Activated CD4-positive, CD25-positive, alpha-beta regulatory T cell treated with anti-CD3 and anti-CD28 coated beads, Interleukin-2, amount 50 U/mL, for 24 hours (primary cell): ENCODE measurements around the gene OTOA.
"Not testable (repeated sequence)": the region's sequence is repeated elsewhere in the genome, so short reads cannot be mapped to it uniquely, and the experiment has no call there.

Source experiments
- ATAC-seq, 2 donors: fragments of 150-1000 bp; cut with Tn5 transposase; one replicate each; pipeline ENCODE4 v1.10.0; 2021; ENCODE audit warnings: mild to moderate bottlenecking in 1 of 2, moderate library complexity in 1 of 2

OTOA gene

DNA sequence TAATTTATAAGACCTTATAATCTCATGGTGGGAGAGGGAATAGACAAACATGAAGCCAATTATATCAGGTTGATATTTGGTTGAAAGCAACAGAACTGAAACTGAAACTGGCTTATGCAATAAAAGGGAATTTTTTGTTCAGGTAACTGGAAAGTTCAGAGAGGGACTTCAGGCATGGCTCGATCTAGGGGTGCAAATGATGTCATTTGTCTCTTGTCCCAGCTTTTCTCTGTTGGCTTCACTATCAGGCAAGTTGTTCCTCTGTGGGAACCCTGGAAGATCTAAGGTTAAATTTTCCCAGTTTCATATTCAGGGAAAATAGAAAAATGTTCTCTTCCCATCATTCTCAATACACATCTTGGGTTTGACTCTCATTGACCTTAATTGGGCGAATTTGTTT is 59.8 kb downstream of the OTOA start:
- ATAC-seq, result no peak

DNA sequence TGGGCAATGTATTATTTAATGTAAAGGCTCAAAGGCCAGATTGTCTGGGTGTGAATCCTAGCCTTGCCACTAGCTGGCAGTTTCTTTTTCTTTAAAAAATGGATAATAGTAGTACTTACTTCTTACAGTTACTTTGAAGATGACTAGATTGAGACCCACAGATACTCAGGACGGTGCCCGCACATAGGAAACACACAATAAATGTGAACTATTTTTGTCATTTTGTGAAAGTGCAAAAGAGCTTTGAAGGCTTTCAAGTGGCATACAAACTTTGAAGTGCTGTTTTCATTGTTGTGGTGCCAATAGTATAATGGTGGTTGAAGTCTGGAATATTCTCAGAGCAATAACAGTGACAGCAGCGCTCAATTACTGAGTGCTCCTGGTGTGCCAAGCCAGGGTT is 63.6 kb downstream of the OTOA start:
- no peak for ATAC-seq

DNA sequence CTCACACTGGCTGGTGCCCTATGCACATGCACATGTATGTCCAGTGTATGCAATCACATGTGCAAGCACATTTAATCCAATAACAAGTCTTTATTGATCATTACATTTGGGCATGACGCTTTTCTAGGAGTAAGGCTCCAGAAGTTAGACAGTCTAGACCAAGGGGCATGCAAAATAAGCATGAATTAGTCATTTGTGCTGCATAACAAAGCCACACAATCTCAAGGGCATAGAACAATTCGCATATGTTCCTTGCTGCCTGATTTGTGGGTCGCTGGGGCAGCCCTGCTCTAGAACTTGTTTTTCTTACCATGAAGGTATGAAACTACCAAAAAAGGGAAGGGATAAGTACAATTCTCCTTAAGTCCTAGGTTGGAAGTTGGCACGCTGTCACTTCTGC is 67.5 kb downstream of the OTOA start:
- ATAC-seq, result not testable (repeated sequence)

DNA sequence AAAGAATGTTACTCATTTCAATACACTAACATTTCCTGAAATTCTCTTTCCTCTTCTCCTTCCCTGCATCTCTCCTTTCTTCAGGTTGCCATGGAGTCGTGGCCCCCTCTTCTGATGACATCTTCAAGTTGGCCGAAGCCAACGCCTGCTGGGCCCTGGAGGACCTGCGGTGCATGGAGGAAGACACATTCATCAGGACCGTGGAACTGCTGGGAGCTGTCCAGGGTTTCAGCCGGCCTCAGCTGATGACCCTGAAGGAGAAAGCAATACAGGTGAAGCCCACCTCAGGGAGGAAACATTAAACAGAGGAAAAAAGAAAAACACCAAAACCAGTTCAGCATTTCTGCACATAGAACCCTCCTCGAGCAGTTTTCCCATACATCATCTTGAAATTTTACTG is 76.9 kb downstream of the OTOA start:
- ATAC-seq, result not testable (repeated sequence)

DNA sequence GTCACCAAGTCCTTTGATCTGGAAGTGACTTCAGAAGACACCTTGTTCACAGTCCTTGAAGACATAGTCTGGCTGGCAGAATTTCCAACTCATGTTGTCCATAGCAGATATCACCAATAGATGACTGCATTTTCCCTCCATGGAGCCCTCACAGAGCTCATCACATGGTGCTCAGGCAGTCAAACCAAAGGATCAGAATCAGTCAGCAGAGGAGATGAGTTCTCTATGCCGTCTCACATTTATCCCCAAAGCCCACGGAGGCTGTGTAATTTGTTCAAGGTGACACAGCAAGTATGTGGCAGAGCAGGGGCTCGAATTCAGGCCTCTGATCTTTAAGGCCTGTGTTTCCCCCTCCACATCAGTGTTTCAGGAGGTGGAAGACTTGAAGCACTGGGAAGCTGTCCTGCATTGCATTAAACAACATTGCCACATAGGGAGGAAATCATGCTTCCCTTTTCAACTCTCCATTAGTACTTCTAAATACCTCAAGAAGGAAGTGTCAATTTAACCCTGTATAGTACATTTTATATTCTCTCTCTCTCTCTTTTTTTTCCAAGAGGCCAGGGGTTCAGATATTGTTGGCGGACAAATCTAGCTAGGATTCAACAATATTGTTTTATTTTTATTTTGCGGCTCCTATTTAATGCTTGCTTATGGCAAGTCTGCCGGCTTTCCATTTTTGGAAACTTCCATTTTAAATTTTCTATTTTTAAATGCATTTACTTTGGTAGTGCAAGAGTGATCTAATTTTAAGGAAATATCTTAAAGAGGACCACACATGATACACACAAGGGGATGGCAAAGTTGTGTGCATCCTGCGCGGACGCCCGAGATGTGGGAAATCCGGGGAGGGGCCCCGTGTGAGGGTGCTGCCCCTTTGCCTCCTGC is 92.7 kb downstream of the OTOA start:
- ATAC-seq, result peak; percentile 30 to 52

DNA sequence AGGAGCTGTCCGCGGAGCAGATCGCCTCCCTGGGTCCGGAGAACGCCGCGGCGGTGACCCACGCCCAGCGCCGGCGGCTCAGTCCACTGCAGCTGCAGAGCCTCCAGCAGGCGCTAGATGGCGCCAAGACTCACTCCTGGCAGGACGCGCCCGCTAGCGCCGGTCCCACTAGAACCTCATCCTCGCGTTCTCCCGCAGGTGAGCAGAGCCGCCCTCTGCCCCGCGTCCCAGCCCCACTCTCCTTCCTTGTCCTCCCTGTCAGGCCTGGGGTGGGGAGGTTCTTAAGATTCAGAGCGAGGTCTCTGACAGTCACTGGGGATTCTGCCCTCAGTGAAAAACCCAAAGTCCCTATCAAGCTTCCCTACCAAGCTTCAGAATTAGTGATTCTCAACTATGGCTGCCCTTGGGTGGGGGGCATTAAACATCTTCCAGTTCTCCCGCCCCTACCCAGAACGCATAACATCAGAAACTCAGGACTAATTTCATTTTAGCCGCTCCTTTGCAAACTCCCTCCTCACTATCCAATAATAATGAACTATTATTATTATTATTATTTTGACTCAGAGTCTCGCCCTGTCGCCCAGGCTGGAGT is 93.4 kb downstream of the OTOA start:
- ATAC-seq, result peak; percentile 77 to 84

DNA sequence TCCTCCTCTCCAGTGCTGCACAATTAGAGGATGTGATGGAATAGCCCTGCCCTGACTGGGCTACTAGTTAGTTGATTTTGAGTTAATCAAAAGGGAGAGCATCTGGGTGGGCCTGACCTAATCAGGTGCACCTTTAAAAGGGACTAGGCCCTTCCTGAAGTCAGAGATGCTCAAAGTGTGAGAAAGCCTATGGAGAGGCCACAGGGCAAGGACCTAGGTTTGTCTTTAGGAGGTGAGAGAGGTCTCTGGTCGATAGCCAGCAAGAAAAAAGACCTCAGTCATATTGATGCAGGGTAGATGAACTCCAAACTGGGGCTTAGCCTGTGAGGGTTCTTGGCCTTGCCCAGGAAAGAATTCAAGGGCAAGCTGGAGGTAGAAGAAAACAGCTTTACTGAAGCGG is 104.5 kb downstream of the OTOA start:
- ATAC-seq, result not testable (repeated sequence)

DNA sequence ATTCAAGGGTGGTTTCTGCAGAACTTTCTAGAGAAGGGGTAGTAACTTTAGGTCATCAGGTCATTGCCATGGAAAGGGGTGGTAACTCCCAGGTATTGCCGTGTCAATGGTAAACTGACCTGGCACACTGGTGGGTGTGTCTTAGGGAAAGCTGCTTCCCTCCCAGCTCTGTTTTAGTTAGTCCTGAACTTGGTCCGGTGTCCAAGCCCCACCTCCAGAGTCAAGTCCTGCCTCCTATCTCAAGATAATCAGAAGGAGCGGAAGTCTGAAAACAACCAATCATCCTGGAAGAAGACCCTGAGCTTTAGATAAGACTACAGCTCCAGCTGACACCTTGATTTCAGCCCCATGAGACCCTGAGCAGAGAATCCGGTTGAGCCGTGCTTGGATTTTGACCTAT is 105.0 kb downstream of the OTOA start:
- not testable (repeated sequence) for ATAC-seq

DNA sequence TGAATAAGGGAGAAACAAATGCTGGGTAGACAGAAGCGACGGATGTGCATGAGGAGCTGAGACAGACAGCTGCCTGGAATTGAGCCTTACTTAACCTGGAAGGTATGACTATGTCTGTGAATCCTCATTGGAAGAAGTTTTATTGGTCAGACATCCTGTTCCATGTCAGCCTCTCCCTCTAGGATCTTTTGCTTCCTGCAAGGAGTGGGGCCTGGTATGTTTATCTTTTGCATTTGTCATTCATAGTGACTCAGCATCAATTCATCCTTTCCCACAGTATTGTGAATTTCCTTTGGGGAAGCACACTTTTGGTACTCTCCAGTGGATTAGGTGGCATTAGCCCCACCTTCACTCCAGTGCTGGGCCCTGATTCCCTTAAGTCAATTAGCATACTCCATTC is 105.5 kb downstream of the OTOA start:
- ATAC-seq, result not testable (repeated sequence)

DNA sequence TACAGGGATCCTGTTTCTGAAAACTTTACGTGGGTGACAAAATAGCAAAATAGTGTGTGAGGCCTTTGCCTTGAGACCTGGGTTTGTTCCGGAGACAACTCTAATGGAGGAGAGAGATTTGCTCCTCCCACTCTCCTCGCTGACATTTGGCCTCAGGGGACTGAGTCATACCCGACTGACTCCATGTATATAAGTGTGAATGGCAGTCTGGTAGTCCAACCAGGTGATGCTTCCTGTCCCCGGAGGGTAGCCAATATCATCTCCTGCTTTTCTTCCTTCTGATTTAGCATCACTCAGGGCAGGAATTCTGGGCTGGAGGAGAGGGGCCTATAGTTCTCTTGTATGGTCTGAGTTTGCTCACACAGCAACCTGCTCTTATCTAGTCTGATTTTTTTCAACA is 106.8 kb downstream of the OTOA start:
- peak; percentile 65 to 66 for ATAC-seq

DNA sequence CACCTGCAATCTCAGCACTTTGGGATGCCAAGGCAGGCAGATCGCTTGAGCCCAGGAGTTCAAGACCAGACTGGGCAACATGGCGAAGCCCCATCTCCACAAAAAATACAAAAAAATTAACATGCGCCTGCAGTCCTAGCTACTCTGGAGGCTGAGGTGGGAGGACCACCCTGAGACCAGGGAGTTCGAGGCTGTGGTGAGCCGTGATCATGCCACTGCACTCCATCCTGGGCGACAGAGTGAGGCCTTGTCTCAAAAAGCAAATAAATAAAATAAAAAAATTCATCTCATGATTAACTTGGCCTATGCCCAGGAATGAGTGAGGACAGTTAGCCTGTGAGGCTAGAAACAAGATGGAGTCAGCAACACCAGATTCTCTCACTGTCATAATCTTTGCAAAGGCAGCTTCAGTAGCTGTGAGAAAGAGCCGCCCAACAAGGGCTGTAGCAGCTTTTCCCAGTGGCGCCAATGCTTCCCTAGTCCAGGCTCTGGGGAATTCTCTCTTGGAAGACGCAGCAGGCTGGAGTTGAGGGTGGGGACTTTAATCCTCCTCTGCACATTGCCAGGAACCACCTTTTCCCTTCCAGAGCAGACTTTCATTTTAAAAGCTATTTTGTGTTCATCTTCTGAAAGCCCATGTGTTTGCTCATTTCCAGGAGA is 108.9 kb downstream of the OTOA start:
- not testable (repeated sequence) for ATAC-seq

DNA sequence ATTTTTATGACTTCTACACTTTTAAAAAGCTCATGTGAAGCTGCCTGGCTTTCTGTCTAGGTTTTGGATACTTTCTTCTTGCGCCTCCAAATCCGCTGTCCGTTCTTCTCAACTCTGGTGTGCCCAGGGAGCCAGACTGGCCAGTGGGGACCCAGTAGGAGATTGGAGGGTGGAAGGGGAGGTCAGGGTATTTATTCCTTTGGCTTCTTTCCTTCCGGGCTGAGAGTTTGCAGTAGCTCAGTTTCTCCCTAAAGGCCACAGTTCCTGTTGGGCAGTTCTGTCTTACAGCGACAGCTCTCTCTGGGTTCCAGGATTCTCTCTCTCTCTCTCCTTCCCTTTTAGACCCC is 109.4 kb downstream of the OTOA start:
- not testable (repeated sequence) for ATAC-seq

DNA sequence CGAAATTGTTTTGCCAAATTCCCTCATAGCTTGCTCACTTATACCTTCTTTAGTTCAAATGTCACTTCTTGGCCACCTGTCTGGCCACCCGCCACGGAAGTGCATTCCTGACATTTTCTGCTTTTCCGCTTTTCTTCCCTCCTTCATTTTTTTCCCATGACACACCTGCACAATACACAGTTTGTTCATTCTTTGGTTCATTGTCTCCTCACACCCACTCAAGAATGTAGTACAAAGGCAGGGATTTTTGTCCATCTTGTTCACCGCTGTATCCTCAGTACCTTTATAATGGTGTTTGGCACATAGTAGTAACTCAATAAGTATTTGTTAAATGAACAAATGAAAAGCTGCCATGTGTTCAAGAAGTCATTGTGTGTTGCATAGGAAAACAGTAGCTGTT is 116.8 kb downstream of the OTOA start:
- ATAC-seq, result not testable (repeated sequence)

DNA sequence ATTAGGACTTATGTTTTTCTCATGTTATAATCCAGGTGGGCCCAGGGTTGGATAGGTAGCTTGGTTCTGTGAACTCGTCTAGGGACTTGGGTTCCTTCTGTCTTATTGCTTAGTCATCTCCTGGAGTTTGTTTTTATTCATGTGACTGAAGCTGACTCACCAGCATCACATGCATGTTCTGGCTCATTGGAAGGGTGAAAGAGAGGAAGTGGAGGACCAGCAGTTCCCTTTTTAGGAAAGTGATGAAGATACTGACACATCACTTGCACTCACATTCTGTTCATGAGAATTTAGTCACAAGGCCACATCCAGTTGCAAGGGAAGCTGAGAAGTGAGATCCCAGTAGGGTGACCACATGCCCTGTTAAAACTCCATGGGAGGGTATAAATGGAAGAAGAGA is 126.7 kb downstream of the OTOA start:
- peak; percentile 92 to 93 for ATAC-seq

DNA sequence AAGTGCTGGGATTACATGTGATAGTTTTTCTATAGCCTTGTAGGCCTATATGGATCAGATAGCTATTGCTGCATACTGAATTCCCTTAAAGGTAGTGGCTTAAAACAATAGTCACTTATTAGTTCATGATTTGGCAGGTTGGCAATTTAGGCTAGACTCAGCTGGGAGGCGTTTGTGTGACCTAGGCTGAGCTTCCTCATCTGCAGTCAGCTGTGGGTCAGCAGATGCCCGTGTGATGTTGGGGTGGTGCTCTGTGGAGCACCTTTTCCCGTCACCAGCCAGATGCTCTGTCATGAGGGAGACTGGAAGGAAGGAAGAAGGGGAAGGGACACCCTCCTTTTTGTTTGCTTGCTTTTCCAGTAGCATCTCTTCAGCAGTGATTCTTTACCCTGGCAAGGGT is 129.5 kb downstream of the OTOA start:
- not testable (repeated sequence) for ATAC-seq

DNA sequence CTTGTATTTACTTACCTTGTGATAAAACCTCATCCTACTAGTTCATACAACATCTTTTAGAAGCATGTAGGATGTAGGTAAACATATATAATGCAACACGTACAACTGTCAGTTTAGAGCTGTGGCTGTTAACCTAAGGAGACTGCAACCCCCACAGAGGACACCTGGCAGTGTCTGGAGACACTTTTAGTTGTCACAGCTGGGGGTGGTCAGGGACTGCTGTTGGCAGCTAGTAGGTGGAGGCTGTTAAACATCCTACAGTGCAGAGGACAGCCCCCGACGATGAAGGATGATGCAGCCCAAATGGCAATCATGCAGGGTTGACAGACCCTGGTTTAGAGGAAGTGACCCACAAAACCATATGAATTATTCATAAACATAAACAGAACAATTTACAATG is 134.8 kb downstream of the OTOA start:
- not testable (repeated sequence) for ATAC-seq

DNA sequence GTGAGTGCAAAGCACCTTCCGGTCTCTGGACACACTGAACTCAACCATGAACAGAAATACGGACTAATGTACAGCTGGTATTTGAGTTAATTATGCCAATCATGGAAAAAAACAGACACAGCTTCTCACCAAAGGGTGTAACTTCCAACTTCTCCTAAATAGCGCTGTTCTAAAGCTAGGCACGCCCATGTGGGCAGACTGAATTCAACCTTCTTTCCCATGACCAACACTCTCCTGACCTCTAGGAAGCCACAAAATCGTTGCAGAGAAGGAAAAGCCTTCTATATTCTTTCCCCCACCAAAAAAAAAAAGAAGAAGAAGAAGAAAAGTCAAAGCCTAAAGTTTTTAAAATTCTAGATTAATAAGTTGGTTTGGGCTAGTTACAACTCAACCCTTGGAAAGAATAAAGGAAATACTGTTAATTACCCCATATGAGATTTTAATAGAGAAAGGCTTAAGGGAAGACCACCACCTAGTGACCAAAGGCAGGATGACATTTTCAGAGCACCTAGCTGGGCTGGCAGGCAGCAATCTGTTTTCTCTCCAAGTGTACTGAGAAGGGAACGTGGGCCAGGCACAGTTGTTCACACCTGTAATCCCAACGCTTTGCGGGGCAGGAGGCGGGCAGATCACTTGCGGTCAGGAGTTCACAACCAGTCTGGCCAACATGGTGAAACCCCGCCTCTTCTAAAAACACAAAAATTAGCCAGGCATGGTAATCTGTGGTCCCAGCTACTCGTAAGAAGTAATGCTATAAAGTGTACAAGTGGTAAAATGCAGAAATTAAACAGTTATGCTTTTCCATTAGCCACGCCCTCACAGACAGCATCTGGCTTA is 138.0 kb downstream of the OTOA start:
- not testable (repeated sequence) for ATAC-seq

DNA sequence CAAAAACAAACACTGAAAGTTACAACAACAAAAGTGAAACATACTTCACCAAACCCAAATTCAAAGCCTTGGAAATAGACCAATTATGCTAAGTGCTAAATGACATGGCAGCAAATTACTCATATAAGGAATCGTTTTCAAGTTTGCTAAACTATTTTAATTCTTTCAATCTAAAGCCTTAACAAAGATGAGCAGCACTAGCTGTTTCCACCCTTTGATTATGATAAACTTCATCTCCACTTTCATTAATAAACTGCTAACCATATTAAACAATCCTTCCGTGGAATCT is 138.6 kb downstream of the OTOA start:
- ATAC-seq, result peak in 1 of 2 donors; percentile 64
